ENCODE results near the gene ATP5MK. TPM values are rescaled to one million over a fixed set of nuclear protein-coding genes. Genes with fewer than 3 reads are reported as not detected.

ATP5MK gene
- total RNA-seq, 1 donor, result 387 TPM

GRCh38 chr10:103350517-103351260 lies 45.6 kb downstream of the ATP5MK start, which contains the start of gene PCGF6:
PCGF6 (minus strand) TSS chr10:103351140; CDS start chr10:103351066, 74 bp downstream.
- no peak for TF ChIP-seq CTCF (IDR thresholded peaks at IDR 0.05; ENCODE audit: insufficient read depth, low read length)
- H3K4me3 ChIP-seq (ENCODE audit: low read depth, low read length), result peak within 1 kb of the TSS; percentile 78
- peak; percentile 73 for DNase-seq (ENCODE audit: low read depth)

- TF ChIP-seq CTCF (IDR thresholded peaks at IDR 0.05; ENCODE audit: insufficient read depth, low read length), result no peak
These were observed 46.1 kb downstream of the ATP5MK start for GRCh38 chr10:103350175-103350516.

More at GRCh38 chr10:103350175-103350516, 46.1 kb downstream of the ATP5MK start:
- peak overlapping the region; percentile 78 for H3K4me3 ChIP-seq (ENCODE audit: low read depth, low read length)
- no peak for DNase-seq (ENCODE audit: low read depth)

Other genes with a start within 250 kb of the ATP5MK start
- 95.2 and 122 TPM in 2 replicates for gene NT5C2, start 203.2 kb downstream of the ATP5MK start, total RNA-seq (ENCODE audit: low replicate concordance)
- gene RPEL1, start 150.6 kb downstream of the ATP5MK start, total RNA-seq (ENCODE audit: low replicate concordance), result under 0.01 and 0.82 TPM in 2 replicates
- gene INA, start 119.3 kb downstream of the ATP5MK start, total RNA-seq (ENCODE audit: low replicate concordance), result 0.33 and 0.90 TPM in 2 replicates
- gene PCGF6, start 45.3 kb downstream of the ATP5MK start, total RNA-seq (ENCODE audit: low replicate concordance), result 16.4 and 64.0 TPM in 2 replicates
- gene TAF5, start 28.5 kb downstream of the ATP5MK start, total RNA-seq (ENCODE audit: low replicate concordance), result 3.8 and 5.6 TPM in 2 replicates
- 33.9 and 38.4 TPM in 2 replicates for gene PDCD11, start 151 bp upstream of the ATP5MK start, total RNA-seq (ENCODE audit: low replicate concordance)
- gene CALHM2, start 55.9 kb upstream of the ATP5MK start, total RNA-seq (ENCODE audit: low replicate concordance), result 57.6 and 91.4 TPM in 2 replicates
- gene CALHM1, start 62.4 kb upstream of the ATP5MK start, total RNA-seq (ENCODE audit: low replicate concordance), result not detected in 2 replicates
- not detected in 2 replicates for gene CALHM3, start 82.8 kb upstream of the ATP5MK start, total RNA-seq (ENCODE audit: low replicate concordance)
- gene NEURL1, start 97.2 kb upstream of the ATP5MK start, total RNA-seq (ENCODE audit: low replicate concordance), result 0.27 TPM in 1 of 2 replicates, not detected in the other

All from fibroblast of the aortic adventitia (primary cell).